ENCODE measurements around the gene CDK6. TPM values are rescaled to one million over a fixed set of nuclear protein-coding genes. Genes with fewer than 3 reads are reported as not detected.

Gene CDK6
- total RNA-seq, 1 donor from 2014 or later = 23.3 TPM

DNA sequence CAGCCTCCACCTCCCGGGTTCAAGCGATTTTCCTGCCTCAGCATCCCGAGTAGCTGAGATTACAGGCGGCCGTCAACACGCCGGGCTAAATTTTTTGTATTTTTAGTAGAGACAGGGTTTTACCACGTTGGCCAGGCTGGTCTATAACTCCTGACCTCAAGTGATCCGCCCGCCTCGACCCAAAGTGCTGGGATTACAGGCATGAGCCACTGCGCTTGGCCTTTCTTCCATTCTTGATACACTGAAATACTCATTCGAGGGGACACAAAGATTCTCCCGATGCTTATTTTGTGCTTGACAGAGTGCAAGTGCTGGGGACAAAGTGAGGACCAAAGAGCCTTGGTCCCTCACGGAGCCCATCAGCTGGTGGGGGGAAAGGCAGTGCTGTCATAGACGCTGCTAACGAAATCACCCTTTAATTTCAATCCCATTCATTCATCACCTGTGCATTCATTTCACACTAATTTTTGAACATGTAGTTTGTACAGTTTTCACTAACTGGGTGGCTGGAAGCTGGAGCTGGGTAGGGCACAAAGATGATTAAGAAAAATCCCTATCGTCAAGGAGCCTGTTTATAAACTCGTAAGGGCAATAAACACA is 245.6 kb downstream of the CDK6 start:
- peaks cover 23% of the 10 kb centered on the region for H3K27me3 Mint-ChIP-seq
- H3K27ac Mint-ChIP-seq = no peak overlapping the region
- peaks cover 14% of the 10 kb centered on the region for H3K4me1 Mint-ChIP-seq (ENCODE audit: low read depth)
- TF ChIP-seq, protein P1, sequence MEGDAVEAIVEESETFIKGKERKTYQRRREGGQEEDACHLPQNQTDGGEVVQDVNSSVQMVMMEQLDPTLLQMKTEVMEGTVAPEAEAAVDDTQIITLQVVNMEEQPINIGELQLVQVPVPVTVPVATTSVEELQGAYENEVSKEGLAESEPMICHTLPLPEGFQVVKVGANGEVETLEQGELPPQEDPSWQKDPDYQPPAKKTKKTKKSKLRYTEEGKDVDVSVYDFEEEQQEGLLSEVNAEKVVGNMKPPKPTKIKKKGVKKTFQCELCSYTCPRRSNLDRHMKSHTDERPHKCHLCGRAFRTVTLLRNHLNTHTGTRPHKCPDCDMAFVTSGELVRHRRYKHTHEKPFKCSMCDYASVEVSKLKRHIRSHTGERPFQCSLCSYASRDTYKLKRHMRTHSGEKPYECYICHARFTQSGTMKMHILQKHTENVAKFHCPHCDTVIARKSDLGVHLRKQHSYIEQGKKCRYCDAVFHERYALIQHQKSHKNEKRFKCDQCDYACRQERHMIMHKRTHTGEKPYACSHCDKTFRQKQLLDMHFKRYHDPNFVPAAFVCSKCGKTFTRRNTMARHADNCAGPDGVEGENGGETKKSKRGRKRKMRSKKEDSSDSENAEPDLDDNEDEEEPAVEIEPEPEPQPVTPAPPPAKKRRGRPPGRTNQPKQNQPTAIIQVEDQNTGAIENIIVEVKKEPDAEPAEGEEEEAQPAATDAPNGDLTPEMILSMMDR (IDR thresholded peaks at IDR 0.05; ENCODE audit: unreplicated experiment) = no peak
- no peaks in the 10 kb centered on the region for H3K9me3 Mint-ChIP-seq (ENCODE audit: low read depth)
- DNase-seq (ENCODE audit: low spot score, unreplicated experiment) = no peak
- peak overlapping the region; percentile 95 for H3K4me3 Mint-ChIP-seq (ENCODE audit: low read depth)
- no peaks in the 10 kb centered on the region for H3K36me3 Mint-ChIP-seq (ENCODE audit: insufficient read depth)

DNA sequence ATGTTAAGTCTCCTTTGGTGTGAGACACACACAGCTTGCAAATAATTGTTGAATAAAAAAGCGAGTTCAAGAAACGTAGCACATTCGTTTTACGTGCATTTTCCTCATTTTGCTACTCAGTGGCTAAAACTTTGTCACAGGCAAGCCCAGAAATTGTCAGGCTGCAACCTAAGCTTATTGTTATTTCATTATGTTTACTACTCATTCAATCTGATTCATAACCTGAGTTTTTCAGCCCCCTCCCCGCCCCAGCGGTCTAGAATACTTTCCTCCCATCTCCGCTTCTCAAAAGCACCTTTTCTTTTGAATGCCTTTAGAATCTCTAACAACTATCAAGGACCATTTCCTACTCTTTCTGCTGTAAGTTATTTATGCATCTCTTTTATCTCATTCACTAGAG is 247.3 kb downstream of the CDK6 start:
- no peaks in the 10 kb centered on the region for H3K36me3 Mint-ChIP-seq (ENCODE audit: insufficient read depth)
- peak overlapping the region; percentile 98 for H3K27ac Mint-ChIP-seq
- TF ChIP-seq, protein P1 (IDR thresholded peaks at IDR 0.05; ENCODE audit: unreplicated experiment) = no peak
- peaks cover 23% of the 10 kb centered on the region for H3K27me3 Mint-ChIP-seq
- H3K9me3 Mint-ChIP-seq (ENCODE audit: low read depth) = no peaks in the 10 kb centered on the region
- peaks cover 14% of the 10 kb centered on the region for H3K4me1 Mint-ChIP-seq (ENCODE audit: low read depth)
- DNase-seq (ENCODE audit: low spot score, unreplicated experiment) = no peak
- H3K4me3 Mint-ChIP-seq (ENCODE audit: low read depth) = peak overlapping the region; percentile 95

DNA sequence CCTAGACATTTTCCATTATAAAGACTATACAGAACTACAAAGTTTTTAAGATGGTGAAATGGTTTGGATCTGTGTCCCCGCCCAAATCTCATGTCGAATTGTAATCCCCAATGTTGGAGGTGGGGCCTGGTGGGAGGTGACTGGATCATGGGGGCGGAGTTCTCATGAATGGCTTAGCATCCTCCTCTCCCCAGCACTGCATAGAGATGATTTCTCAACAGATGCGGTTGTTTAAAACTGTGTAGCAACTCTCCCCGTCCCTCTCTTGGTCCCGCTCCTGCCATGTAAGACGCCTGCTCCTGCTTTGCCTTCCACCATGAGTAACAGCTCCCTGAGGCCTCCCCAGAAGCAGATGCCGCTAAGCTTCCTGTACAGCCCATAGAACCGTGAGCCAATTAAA is 247.8 kb downstream of the CDK6 start:
- TF ChIP-seq, protein P1 (IDR thresholded peaks at IDR 0.05; ENCODE audit: unreplicated experiment) = no peak
- Mint-ChIP-seq H3K9me3 (ENCODE audit: low read depth) (no peaks in the 10 kb centered on the region), H3K27ac (peak overlapping the region; percentile 70), H3K27me3 (peaks cover 23% of the 10 kb centered on the region), H3K4me1 (ENCODE audit: low read depth) (peaks cover 14% of the 10 kb centered on the region), H3K4me3 (ENCODE audit: low read depth) (peak overlapping the region; percentile 95), H3K36me3 (ENCODE audit: insufficient read depth) (no peaks in the 10 kb centered on the region)
- no peak for DNase-seq (ENCODE audit: low spot score, unreplicated experiment)

DNA sequence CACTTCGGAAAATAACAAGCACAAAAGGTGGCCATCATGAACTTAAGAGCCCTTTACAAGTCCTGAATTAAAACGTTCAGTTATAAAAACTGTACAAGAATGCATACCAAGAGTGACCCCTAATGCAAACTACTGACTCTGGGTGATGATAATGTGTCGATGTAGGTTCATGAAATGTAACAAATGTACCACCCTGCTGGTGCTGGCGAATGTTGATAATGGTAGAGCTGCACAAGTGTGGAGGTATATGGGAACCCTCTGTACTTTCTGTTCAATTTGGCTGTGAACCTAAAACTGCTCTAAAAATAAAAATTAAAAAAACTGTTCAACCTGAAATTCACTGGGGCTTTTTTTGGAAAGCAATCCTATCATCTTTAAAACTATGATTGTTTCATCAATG is 249.5 kb downstream of the CDK6 start:
- Mint-ChIP-seq H3K27me3 (peaks cover 11% of the 10 kb centered on the region), H3K9me3 (ENCODE audit: low read depth) (peaks cover 3% of the 10 kb centered on the region), H3K4me1 (ENCODE audit: low read depth) (peaks cover 14% of the 10 kb centered on the region), H3K27ac (peak overlapping the region; percentile 11), H3K4me3 (ENCODE audit: low read depth) (no peak overlapping the region), H3K36me3 (ENCODE audit: insufficient read depth) (peaks cover 1% of the 10 kb centered on the region)
- TF ChIP-seq, protein P1 (IDR thresholded peaks at IDR 0.05; ENCODE audit: unreplicated experiment) = no peak
- DNase-seq (ENCODE audit: low spot score, unreplicated experiment) = no peak

DNA sequence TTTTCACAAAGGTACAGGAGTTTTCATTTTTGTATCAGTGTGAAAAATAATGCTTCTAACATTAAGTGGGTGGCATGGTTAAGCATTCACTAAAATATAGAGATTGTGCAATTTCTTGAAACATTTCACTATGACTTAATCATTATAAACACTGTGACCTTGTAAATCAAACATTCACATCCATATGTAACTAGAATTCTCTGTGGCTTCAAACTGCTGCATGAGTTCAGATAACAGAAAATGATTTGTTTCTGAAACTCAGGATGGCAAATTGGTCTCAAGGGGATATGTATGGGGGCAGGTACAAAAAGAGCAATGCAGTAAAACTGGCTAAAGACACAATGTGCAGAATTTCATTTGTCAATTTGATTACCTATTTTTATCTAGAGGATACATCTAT is 250.0 kb downstream of the CDK6 start:
- Mint-ChIP-seq H3K4me1 (ENCODE audit: low read depth) (peaks cover 14% of the 10 kb centered on the region), H3K4me3 (ENCODE audit: low read depth) (no peak overlapping the region)

More for the DNA sequence above, 250.0 kb downstream of the CDK6 start:
- Mint-ChIP-seq H3K27me3 (peaks cover 7% of the 10 kb centered on the region), H3K9me3 (ENCODE audit: low read depth) (peaks cover 3% of the 10 kb centered on the region), H3K27ac (peak overlapping the region; percentile 39), H3K36me3 (ENCODE audit: insufficient read depth) (peaks cover 1% of the 10 kb centered on the region)
- TF ChIP-seq, protein P1 (IDR thresholded peaks at IDR 0.05; ENCODE audit: unreplicated experiment) = no peak
- DNase-seq (ENCODE audit: low spot score, unreplicated experiment) = no peak
